CD4-positive, alpha-beta T cell treated with Interleukin-12 subunit alpha and Interleukin-12 subunit beta, for 1 hour (primary cell): ENCODE results near the gene KLF5.
"Not testable (repeated sequence)": the region's sequence is repeated elsewhere in the genome, so short reads cannot be mapped to it uniquely, and the experiment has no call there.

ENCODE experiments used
- DNase-seq: peaks from one replicate; pipeline ENCODE4 v3.0.0-alpha.2; 2020

The KLF5 gene

DNA sequence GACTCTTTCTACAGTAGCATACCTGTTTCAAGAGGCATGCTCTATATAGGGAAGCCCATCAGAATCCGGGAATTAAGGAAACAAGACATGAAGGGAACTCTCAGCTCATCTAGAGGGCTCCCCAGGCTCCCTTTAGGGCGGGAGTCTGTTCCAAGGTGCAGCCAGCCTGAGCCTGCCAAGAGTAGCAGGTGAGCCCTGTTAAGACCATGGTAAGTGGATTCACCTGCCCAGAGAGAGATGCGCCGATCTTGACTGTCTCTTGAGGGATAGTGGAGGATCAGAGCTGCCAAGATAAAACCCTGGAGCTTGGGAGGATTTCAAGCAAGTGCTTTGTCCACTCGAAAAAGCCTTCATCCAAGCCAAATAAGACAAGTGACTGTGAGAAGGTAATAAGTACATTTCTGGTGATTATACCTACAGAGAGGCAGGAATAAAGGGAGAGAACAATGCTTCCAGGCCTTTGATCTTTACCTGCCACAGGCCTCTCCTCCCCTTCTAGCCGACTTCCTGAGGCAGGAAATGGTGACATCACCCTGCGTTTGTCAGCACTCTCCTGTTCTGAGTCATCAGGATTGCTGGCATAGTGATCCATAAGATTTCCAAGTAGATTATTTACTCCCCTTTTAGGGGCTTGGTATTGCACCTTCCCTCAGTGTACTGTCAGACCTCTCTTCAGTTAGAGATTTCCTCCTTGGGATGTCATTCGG, 31.5 kb downstream of the KLF5 start:
- DNase-seq, result peak; percentile 10

DNA sequence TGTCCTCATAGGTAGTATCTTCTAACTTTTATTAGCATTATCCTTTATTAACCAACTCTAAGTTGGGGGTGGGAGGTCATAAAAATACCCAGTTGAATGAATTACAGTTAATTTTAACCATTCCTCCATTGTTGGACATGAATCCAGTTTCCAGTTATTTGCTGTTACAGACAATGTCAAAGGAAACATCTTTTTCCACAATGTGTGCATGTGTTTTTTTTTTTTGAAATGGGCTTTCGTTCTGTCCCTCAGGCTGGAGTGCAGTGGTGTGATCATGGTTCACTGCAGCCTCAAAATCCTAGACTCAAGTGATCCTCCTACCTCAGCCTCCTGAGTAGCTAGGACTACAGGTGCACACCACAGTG, 32.0 kb downstream of the KLF5 start:
- no peak for DNase-seq

DNA sequence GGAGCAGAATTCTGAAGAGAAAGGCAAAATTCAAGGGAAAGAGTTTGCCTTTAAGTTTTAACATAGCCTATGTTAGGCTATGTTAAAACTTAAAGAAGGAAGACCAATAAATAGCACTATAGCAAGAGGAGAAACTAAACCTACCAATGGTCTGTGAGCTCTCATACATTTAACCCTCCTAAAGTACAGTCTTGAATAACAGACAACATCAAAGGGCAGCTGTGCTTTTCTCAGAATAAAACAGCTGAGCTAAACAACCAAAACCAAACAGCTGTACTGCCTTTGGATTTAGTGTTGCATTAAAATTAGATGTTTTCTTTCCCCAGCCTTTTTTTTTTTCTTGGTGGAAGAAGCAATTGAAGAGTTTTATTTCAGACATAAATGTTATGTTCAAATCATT, 34.0 kb downstream of the KLF5 start:
- peak; percentile 4 for DNase-seq

DNA sequence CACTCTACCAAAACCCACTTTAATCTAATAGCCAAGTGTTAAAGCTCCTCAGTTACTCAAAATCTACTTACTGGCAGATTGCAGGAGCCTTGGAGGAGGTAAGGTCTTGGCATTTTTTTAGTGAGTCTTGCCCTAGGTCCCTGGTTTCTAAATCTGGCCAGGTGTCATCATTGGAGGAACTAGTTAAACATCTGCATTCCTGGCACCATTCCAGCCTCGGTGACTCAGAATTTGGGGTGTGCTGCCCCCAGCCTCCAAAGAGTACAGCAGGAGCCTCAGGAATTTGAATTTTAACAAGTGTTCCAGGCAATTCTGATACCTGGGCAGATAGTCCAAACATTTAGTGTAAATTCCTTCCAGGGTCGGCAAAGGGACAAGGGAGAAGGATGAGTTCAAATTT, 37.4 kb downstream of the KLF5 start:
- DNase-seq, result no peak

- no peak for DNase-seq
These were observed 37.8 kb downstream of the KLF5 start for GRCh38 chr13:73096638-73097037.

- not testable (repeated sequence) for DNase-seq
These were observed 42.0 kb downstream of the KLF5 start for GRCh38 chr13:73100781-73101180.

DNA sequence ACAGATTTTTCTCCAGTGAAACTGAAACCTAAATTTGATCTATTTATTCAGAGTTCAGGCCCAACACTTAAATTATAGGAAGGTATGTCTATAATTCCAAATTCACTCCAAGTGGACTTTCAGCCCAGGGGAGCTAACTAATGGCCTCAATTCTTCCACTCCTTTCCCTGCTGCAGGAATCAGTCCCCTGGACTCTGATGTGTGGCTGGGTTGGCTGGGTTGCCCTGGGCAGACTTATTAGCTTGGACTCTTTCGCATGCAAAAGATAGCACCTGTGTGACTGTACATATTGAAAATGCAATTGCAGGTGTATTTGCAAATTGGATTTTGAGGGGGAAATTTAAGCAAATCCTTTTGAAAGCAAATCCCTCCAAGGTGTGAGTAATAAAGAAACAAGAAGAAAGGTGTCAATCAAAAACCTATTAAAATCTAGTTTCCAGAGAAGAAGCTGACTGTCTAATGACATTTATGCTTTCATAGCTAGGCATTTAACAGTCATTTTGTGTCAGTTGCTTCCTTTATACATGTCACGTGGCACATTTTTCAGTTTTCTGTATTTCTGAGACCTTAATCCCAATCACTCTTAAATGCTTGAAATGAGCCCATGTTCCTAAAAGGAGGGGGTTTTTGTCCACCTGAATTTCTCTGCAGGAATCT, 42.7 kb downstream of the KLF5 start:
- DNase-seq, result no peak

DNA sequence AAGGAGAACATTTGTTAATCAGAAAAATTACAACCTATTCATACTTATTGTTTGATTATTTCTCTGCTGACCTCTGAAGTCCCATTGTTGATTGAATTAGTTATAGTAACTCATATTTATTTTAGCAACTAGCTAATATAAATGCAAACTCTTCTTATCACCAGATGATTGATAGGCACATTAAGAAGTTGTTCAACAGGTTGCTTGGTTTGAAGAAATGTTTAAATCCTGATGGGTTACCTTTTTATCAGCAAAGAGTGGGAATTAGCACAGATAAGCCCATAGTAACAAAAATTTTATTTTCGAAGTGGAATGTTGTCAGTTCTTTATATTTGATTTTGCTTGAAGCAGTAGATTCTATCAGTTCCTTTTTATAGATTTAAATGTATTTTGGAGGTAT, 44.4 kb downstream of the KLF5 start:
- no peak for DNase-seq

DNA sequence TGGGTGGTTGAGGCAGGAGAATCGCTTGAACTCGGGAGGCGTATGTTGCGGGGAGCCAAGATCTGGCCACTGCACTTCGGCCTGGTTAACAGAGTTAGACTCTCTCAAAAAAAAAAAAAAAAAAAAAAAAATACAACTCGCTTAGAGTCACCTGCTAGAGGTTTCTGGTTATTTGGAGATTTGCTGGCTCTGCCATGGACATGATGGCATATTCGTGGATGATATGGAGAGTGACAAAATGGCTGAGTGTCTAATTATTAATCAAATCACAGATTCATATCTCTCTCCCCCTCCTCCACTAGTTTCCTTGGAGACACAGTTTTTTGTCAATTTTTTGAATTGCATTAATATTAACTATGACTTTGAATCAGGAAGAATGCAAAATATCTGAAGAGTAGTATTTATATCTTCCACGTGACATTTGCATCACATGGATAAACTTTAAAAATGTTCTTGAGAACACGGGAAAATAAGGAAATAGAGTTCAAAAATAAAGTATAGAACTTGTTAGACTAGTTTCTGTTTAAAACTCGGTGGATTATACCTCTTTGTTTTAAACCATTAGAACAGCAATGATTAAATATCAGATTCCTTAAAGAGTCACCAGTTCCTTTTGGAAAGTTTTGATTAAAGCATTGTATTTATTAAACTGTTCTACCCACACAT, 47.8 kb downstream of the KLF5 start:
- no peak for DNase-seq

DNA sequence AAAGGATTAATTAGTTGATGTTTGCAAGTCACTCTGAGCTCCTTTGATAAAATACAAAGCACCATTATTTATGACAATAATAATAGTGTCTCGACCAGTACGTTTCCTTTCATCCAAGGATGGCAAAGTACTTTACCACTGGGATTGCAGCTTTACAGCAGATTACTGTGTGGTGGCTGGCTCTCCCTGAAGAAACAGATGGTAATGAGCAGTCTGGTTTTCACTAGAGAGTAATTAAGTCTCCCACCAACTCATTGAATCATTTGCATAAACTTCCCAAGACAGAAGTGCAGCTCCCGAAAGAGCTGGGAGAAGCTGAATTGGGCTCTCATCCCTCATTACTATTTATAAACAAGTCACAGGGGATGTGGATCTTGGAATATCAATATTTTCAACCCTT, 48.7 kb downstream of the KLF5 start:
- no peak for DNase-seq

GRCh38 chr13:73107970-73108369, 49.2 kb downstream of the KLF5 start:
- no peak for DNase-seq

GRCh38 chr13:73109288-73109899, 50.6 kb downstream of the KLF5 start:
- no peak for DNase-seq

DNA sequence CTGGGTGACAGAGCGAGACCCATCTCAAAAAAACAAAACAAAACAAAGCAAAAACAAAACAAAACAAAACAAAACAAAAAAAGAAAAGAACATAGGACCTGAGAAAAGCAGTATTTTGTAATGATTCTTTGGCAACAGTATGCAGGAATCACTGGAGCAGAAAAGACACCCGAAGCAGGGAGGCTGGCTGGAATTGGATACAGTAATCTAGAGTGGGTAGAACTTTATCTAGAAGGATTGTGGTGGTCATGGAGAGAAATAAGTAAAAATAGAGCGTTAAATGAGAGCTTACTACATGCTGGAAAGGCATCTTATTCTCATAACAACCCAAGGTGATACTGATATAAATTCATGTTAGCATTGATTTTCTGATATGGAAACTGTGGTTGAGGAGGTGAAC, 51.2 kb downstream of the KLF5 start:
- no peak for DNase-seq

GRCh38 chr13:73110814-73111213, 52.0 kb downstream of the KLF5 start:
- no peak for DNase-seq

DNA sequence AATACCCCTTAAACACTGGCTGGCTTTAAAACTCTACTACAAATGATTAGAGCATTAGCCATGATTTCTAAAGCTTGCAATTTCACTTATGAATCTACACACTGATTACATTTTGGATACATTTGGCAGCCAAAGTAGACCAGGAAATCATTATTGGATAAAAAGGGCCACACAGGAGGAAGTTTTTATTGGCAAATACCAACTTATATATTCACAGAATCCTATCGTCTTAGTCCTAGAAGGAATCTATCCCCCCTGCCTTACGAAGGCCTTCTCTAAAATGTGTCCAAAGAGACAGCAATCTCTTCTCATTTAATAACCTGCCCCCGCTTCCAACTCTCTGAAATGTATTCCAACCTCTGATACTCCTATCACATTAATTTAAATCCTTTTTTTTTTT, 52.5 kb downstream of the KLF5 start:
- no peak for DNase-seq

GRCh38 chr13:73119612-73120011, 60.8 kb downstream of the KLF5 start:
- no peak for DNase-seq
